ENCODE results near the gene CCR6. TPM values are rescaled to one million over a fixed set of nuclear protein-coding genes. Genes with fewer than 3 reads are reported as not detected.

Gene CCR6
- total and polyA plus RNA-seq, 8 donors, result 0.13 to 0.92 TPM; not detected in 6

GRCh38 chr6:167089243-167090142 is 33.4 kb upstream of the CCR6 start:
- H3K4me3 ChIP-seq, result no peak overlapping the region
- peaks cover 0 to 19% (median 0%) of the 10 kb centered on the region in 4 donors for H3K4me1 ChIP-seq
- no peak for DNase-seq
- H3K27me3 ChIP-seq, result no peaks in the 10 kb centered on the region
- TF ChIP-seq POLR2AphosphoS5 (IDR thresholded peaks at IDR 0.05), result no peak
- TF ChIP-seq EP300 (IDR thresholded peaks at IDR 0.05), result no peak
- TF ChIP-seq POLR2A (IDR thresholded peaks at IDR 0.05), result no peak
- TF ChIP-seq CTCF (IDR thresholded peaks at IDR 0.05), result no peak
- no peak overlapping the region for H3K27ac ChIP-seq
- H3K36me3 ChIP-seq, result no peaks in the 10 kb centered on the region
- H3K9me3 ChIP-seq, result peaks cover 0 to 22% (median 15%) of the 10 kb centered on the region in 4 donors
- intact Hi-C loops (cut with DNase I; ENCODE audit: low total_unique reads), result no loop called here
- 83 to 90% (median 85%) methylated on average over 11 of the region's 11 CpGs for WGBS, 5 donors

GRCh38 chr6:167090171-167090570 is 32.7 kb upstream of the CCR6 start:
- H3K9me3 ChIP-seq, result peaks cover 0 to 22% (median 15%) of the 10 kb centered on the region in 4 donors
- H3K27me3 ChIP-seq, result no peaks in the 10 kb centered on the region
- no peak overlapping the region for H3K4me3 ChIP-seq
- 85 to 90% (median 86%) methylated on average over 4 of the region's 4 CpGs for WGBS, 5 donors
- H3K36me3 ChIP-seq, result no peaks in the 10 kb centered on the region
- H3K27ac ChIP-seq, result peak overlapping the region in 1 of 5 donors; percentile 38
- intact Hi-C loops (cut with DNase I; ENCODE audit: low total_unique reads), result no loop called here
- TF ChIP-seq EP300 (IDR thresholded peaks at IDR 0.05), result no peak
- no peak for TF ChIP-seq CTCF (IDR thresholded peaks at IDR 0.05)
- TF ChIP-seq POLR2AphosphoS5 (IDR thresholded peaks at IDR 0.05), result no peak
- no peak for TF ChIP-seq POLR2A (IDR thresholded peaks at IDR 0.05)
- peaks cover 0 to 26% (median 0%) of the 10 kb centered on the region in 4 donors for H3K4me1 ChIP-seq
- DNase-seq, result no peak

GRCh38 chr6:167091026-167091804 is 31.7 kb upstream of the CCR6 start:
- WGBS, 5 donors, result 77 to 88% (median 80%) methylated on average over 16 of the region's 16 CpGs
- intact Hi-C loops (cut with DNase I; ENCODE audit: low total_unique reads), result no loop called here
- H3K27me3 ChIP-seq, result no peaks in the 10 kb centered on the region
- H3K36me3 ChIP-seq, result no peaks in the 10 kb centered on the region
- no peak overlapping the region for H3K4me3 ChIP-seq
- no peak for TF ChIP-seq POLR2A (IDR thresholded peaks at IDR 0.05)
- no peak for TF ChIP-seq POLR2AphosphoS5 (IDR thresholded peaks at IDR 0.05)
- TF ChIP-seq EP300 (IDR thresholded peaks at IDR 0.05), result no peak
- TF ChIP-seq CTCF (IDR thresholded peaks at IDR 0.05), result no peak
- H3K27ac ChIP-seq, result peak overlapping the region in 2 of 5 donors; percentile 29 to 38
- H3K9me3 ChIP-seq, result peaks cover 0 to 19% (median 14%) of the 10 kb centered on the region in 4 donors
- peaks cover 0 to 30% (median 0%) of the 10 kb centered on the region in 4 donors for H3K4me1 ChIP-seq
- DNase-seq, result no peak

GRCh38 chr6:167091805-167092107 is 31.1 kb upstream of the CCR6 start:
- no peak for TF ChIP-seq POLR2A (IDR thresholded peaks at IDR 0.05)
- TF ChIP-seq CTCF (IDR thresholded peaks at IDR 0.05), result no peak
- no peak for TF ChIP-seq EP300 (IDR thresholded peaks at IDR 0.05)
- no peak for TF ChIP-seq POLR2AphosphoS5 (IDR thresholded peaks at IDR 0.05)
- WGBS, 5 donors, result 56 to 77% (median 65%) methylated on average over 7 of the region's 7 CpGs
- no peaks in the 10 kb centered on the region for H3K27me3 ChIP-seq
- intact Hi-C loops (cut with DNase I; ENCODE audit: low total_unique reads), result no loop called here
- peaks cover 0 to 30% (median 0%) of the 10 kb centered on the region in 4 donors for H3K4me1 ChIP-seq
- no peak overlapping the region for H3K4me3 ChIP-seq
- peaks cover 0 to 14% (median 10%) of the 10 kb centered on the region in 4 donors for H3K9me3 ChIP-seq
- H3K36me3 ChIP-seq, result no peaks in the 10 kb centered on the region
- peak overlapping the region in 2 of 5 donors; percentile 8 to 14 for H3K27ac ChIP-seq
- DNase-seq, result no peak
